K562 (cell line): Measurements from ENCODE around the gene ARL10. TPM values are rescaled to one million over a fixed set of nuclear protein-coding genes. Genes with fewer than 3 reads are reported as not detected.

ENCODE experiments used
- ATAC-seq: fragments of 200-7000 bp; cut with Tn5 transposase; 3 replicates; pipeline ENCODE4 v1.9.1; 2020; ENCODE audit warnings: moderate library complexity
- Bru-seq: library from RNA; stranded (reverse); fragments of 400-500 nt; gene quantifications from one replicate; lab custom pipeline; 2021; lab: Mats Ljungman, UMichigan
- BruChase-seq, 2 experiments: library from RNA; stranded (reverse); fragments of 400-500 nt; gene quantifications; one replicate each; lab custom pipeline; 2021; lab: Mats Ljungman, UMichigan
- BruUV-seq: library from RNA; stranded (reverse); fragments of 400-500 nt; replicated peaks from 2 replicates; lab custom pipeline; 2021; lab: Mats Ljungman, UMichigan
- CTCF ChIA-PET: fragments of 300-600 bp; formaldehyde crosslinking; extraction: SDS; loops from one replicate; lab custom pipeline; 2021; ENCODE audit warnings: low intra/inter-chr PET ratio; lab: Yijun Ruan, JAX
- POLR2A ChIA-PET: fragments of 300-600, 350-650 bp; sonication (Branson Sonifier 250); formaldehyde crosslinking; extraction: SDS; loops from one replicate; lab custom pipeline; 2021; ENCODE audit warnings: antibody characterized with exemption, inconsistent platforms; lab: Yijun Ruan, JAX
- DNase-seq, 4 experiments: peaks; one replicate each; pipeline versions ENCODE4 v3.0.0 to v3.0.0-alpha.2; 2011 to 2018; ENCODE audit warnings: low spot score in 3 of 4, mixed read lengths in 3 of 4; ENCODE audit errors: extremely low read depth in 1 of 4
- FAIRE-seq: peaks from 2 replicates; lab custom pipeline; 2011; peaks lifted over from hg19 to GRCh38; lab: Jason Lieb, UNC
- H2AFZ ChIP-seq: 2 replicates; pipeline ENCODE4 v1.6.0; 2011; ENCODE audit warnings: low read depth, low read length, control low read depth, inconsistent platforms
- H3K27ac ChIP-seq: fragments of 200-600 bp; 3 replicates; pipeline ENCODE4 v1.8.0; 2011; ENCODE audit warnings: low read depth, mild to moderate bottlenecking, control low read depth, inconsistent platforms, low read length, moderate library complexity, mixed read lengths; ENCODE audit errors: extremely low read depth
- H3K27me3 ChIP-seq, 2 experiments: fragments of 300-600 bp in 1 of 2; 2 replicates in 1 of 2; 3 replicates in 1 of 2; pipeline versions ENCODE4 v1.6.0 to v1.8.0; 2011; ENCODE audit warnings: inconsistent platforms in 2 of 2, low read length in 2 of 2, mild to moderate bottlenecking in 1 of 2, mixed read lengths in 1 of 2, moderate library complexity in 1 of 2; ENCODE audit not compliant: control insufficient read depth in 2 of 2, insufficient read depth in 2 of 2
- H3K36me3 ChIP-seq: fragments of 300-600 bp; 3 replicates; pipeline ENCODE4 v1.8.0; 2011; ENCODE audit warnings: mild to moderate bottlenecking, low read length, inconsistent platforms; ENCODE audit not compliant: control insufficient read depth, insufficient read depth
- H3K4me1 ChIP-seq, 2 experiments: fragments of 200-600 bp in 1 of 2; replicated peaks in 1 of 2; 2 replicates in 1 of 2; 3 replicates in 1 of 2; pipeline versions ENCODE4 v1.5.1 to v1.8.0; 2011; ENCODE audit warnings: inconsistent platforms in 2 of 2, low read length in 2 of 2, mild to moderate bottlenecking in 1 of 2, mixed read lengths in 1 of 2, moderate library complexity in 1 of 2; ENCODE audit not compliant: control insufficient read depth in 2 of 2, insufficient read depth in 2 of 2
- H3K4me2 ChIP-seq: 2 replicates; pipeline ENCODE4 v1.6.1; 2011; ENCODE audit warnings: low read length, control low read depth, inconsistent platforms, mixed read lengths; ENCODE audit not compliant: insufficient read depth
- H3K4me3 ChIP-seq: fragments of 200-600 bp; sonication (generic), shearing (Covaris generic); 2 replicates; pipeline ENCODE4 v1.5.1; 2016; ENCODE audit warnings: control low read depth, inconsistent platforms
- H3K79me2 ChIP-seq: fragments of 200-600 bp; 3 replicates; pipeline ENCODE4 v1.8.0; 2011; ENCODE audit warnings: low read length, inconsistent platforms; ENCODE audit not compliant: control insufficient read depth, insufficient read depth
- H3K9ac ChIP-seq, 2 experiments: 2 replicates each; pipeline versions ENCODE4 v1.6.0 to v1.6.1; 2011; ENCODE audit warnings: low read depth in 2 of 2, low read length in 2 of 2, control low read depth in 1 of 2, inconsistent platforms in 1 of 2, mild to moderate bottlenecking in 1 of 2, mixed read lengths in 1 of 2; ENCODE audit not compliant: insufficient read depth in 1 of 2
- H3K9me1 ChIP-seq: one replicate; pipeline ENCODE4 v1.6.0; 2011; ENCODE audit warnings: inconsistent platforms, mild to moderate bottlenecking, low read length, moderate library complexity; ENCODE audit not compliant: control insufficient read depth, insufficient read depth
- H3K9me3 ChIP-seq: replicated peaks from 2 replicates; pipeline ENCODE4 v1.5.1; 2011; ENCODE audit warnings: low read depth, low read length, inconsistent platforms; ENCODE audit not compliant: control insufficient read depth, insufficient read depth
- H4K20me1 ChIP-seq: replicated peaks from 2 replicates; pipeline ENCODE4 v1.6.1; 2011; ENCODE audit warnings: low read length, inconsistent platforms, mixed read lengths; ENCODE audit not compliant: control insufficient read depth, insufficient read depth
- LCOR ChIP-seq: sonication (generic); formaldehyde crosslinking; IDR thresholded peaks from 2 replicates; pipeline ENCODE4 v1.8.0; 2022; ENCODE audit warnings: mild to moderate bottlenecking, missing genetic modification reagents
- WGBS: fragments of 100-300 bp; shearing (Covaris generic); methylation state at CpG from one replicate; pipeline ENCODE4 v1.1.6; 2016; ENCODE audit warnings: low coverage, mixed read lengths; ENCODE audit not compliant: insufficient coverage; ENCODE audit errors: missing lambda C conversion rate; 5-methylcytosine and 5-hydroxymethylcytosine counted together
- in situ Hi-C: fragments of 300-500 bp; cut with MboI; formaldehyde crosslinking; loops from 4 replicates; pipeline ENCODE4 v1.15.0; 2018; ENCODE audit warnings: inconsistent platforms, mixed read lengths
- intact Hi-C: fragments of 100-400 bp; cut with micrococcal nuclease; formaldehyde crosslinking; loops from 2 replicates; pipeline ENCODE4 v1.14.2; 2022
- long read RNA-seq, 3 experiments: library from polyadenylated mRNA in 2 of 3; library from RNA in 1 of 3; unstranded in 2 of 3; stranded (forward) in 1 of 3; transcript quantifications; one replicate each; pipeline ENCODE4 v2.0.0, GENCODE V29; 2019 to 2022
- polyA minus RNA-seq, 3 experiments: library from RNA; depleted of rRNA, polyadenylated mRNA; stranded (reverse); fragments of >200 nt; gene quantifications; 2 replicates each; pipeline ENCODE4 v1.2.3, GENCODE V29; 2011
- polyA plus RNA-seq, 8 experiments: library from polyadenylated mRNA; depleted of rRNA in 4 of 8; stranded (reverse) in 5 of 8; unstranded in 3 of 8; fragments of >200 nt; fragmentation: Nextera tagmentation in 2 of 8; fragmentation: Illumina TruSeq in 1 of 8; extraction: Ambion mirVana in 2 of 8; extraction: Trizol in 1 of 8; gene quantifications; 2 replicates each; pipeline versions ENCODE4 v1.2.1 to v1.2.3, GENCODE V29; 2011 to 2014; ENCODE audit warnings: inconsistent platforms in 1 of 8, missing spikeins in 1 of 8
- total RNA-seq, 7 experiments: library from RNA; depleted of rRNA in 6 of 7; stranded (reverse); fragments of >200 nt in 6 of 7; fragmentation: Illumina TruSeq in 2 of 7; extraction: Trizol in 2 of 7; gene quantifications; 2 replicates each; pipeline versions ENCODE4 v1.2.1 to v1.2.3, GENCODE V29; 2011 to 2021; ENCODE audit warnings: low replicate concordance in 1 of 7

Gene ARL10
- total RNA-seq (2011; cell fraction: chromatin; rRNA removed; ENCODE audit: low replicate concordance), result 0.05 and 0.53 TPM in 2 replicates
- not detected in 2 replicates for total RNA-seq (2011; cell fraction: nucleolus; rRNA removed)
- total RNA-seq (2011; cell fraction: nucleoplasm; rRNA removed), result 0.07 and 0.08 TPM in 2 replicates
- 2.0 TPM in 1 of 2 replicates, not detected in the other for total RNA-seq (2014; rRNA removed)
- 0.40 TPM in 1 of 2 replicates, not detected in the other for total RNA-seq (2014; rRNA removed; fragmentation: Illumina TruSeq; extraction: Trizol)
- total RNA-seq (2015; rRNA removed; fragmentation: Illumina TruSeq; extraction: Trizol), result 0.40 and 0.45 TPM in 2 replicates
- total RNA-seq (2021), result 0.38 and 1.2 TPM in 2 replicates
- 0.01 and 0.11 TPM in 2 replicates for polyA plus RNA-seq (2011; rRNA removed)
- polyA plus RNA-seq (2011; cell fraction: cytosol; rRNA removed), result under 0.01 TPM in 1 of 2 replicates, not detected in the other
- 0.03 and 0.46 TPM in 2 replicates for polyA plus RNA-seq (2011; cell fraction: nucleus; rRNA removed)
- 0.03 and 0.34 TPM in 2 replicates for polyA plus RNA-seq (2012)
- 0.69 TPM in 1 of 2 replicates, not detected in the other for polyA plus RNA-seq (2014; fragmentation: Illumina TruSeq; extraction: Trizol)
- polyA plus RNA-seq (2014; fragmentation: Nextera tagmentation; extraction: Ambion mirVana), result under 1 TPM; under 0.01 to 0.31 TPM
- not detected in 2 replicates for polyA plus RNA-seq (2014; rRNA removed)
- 0.35 TPM in 1 of 2 replicates, not detected in the other for polyA minus RNA-seq (2011; rRNA and poly(A)+ RNA removed)
- not detected in 2 replicates for polyA minus RNA-seq (2011; cell fraction: cytosol; rRNA and poly(A)+ RNA removed)
- polyA minus RNA-seq (2011; cell fraction: nucleus; rRNA and poly(A)+ RNA removed), result not detected in 2 replicates
- percentile 22 among the genes with signal in this experiment for Bru-seq, nascent RNA
- percentile 23 among the genes with signal in this experiment for BruChase-seq, experiment 1, labeled RNA remaining after a 2-hour chase
- BruChase-seq, experiment 2, labeled RNA remaining after a 6-hour chase, result percentile 22 among the genes with signal in this experiment
- long read RNA-seq, experiment 1, partial matches to known transcripts, result 0 of 1 reads
- long read RNA-seq, experiment 1, other reads (novel, unspliced or antisense), result 1 of 1 reads
- long read RNA-seq, experiment 2, result 0 reads
- long read RNA-seq, experiment 3, result 0 reads

GRCh38 chr5:176365351-176366231, at the start of gene ARL10:
TSS of gene ARL10 (plus strand) at chr5:176365487. CDS start at chr5:176365564, 77 bp downstream.
- H3K4me1 ChIP-seq, result peaks cover 5 to 18% of the 10 kb centered on the region in 2 experiments; a peak in 4 of 5 replicates
- H3K9ac ChIP-seq, result no peak within 1 kb of the TSS
- intact Hi-C loops, result no loop called here
- BruUV-seq, result no TSS peak
- no peak within 1 kb of the TSS for H3K27ac ChIP-seq
- no peaks in the 10 kb centered on the region for H3K36me3 ChIP-seq
- H3K4me2 ChIP-seq, result no peak within 1 kb of the TSS
- FAIRE-seq (no peak), DNase-seq (no peak), ATAC-seq (no peak)
- H3K79me2 ChIP-seq, result peaks cover 11% of the 10 kb centered on the region
- H4K20me1 ChIP-seq, result no peaks in the 10 kb centered on the region
- H2AFZ ChIP-seq, result no peak within 1 kb of the TSS
- CTCF ChIA-PET, result no interaction called here
- in situ Hi-C loops, result no loop called here
- no CpG with 5 or more reads among the region's 108 CpGs for WGBS
- TF ChIP-seq LCOR (CRISPR knock-in tag), result no peak
- H3K4me3 ChIP-seq, result no peak within 1 kb of the TSS
- no peaks in the 10 kb centered on the region for H3K27me3 ChIP-seq
- POLR2A ChIA-PET, result no interaction called here
- H3K9me3 ChIP-seq, result no peaks in the 10 kb centered on the region
- H3K9me1 ChIP-seq, result no peaks in the 10 kb centered on the region
